HG02870 (cell line): Measurements from ENCODE around the gene SLF2.
"Not testable (repeated sequence)": the region's sequence is repeated elsewhere in the genome, so short reads cannot be mapped to it uniquely, and the experiment has no call there.

Experiments used
- ATAC-seq: cut with Tn5 transposase; IDR thresholded peaks from one replicate; pipeline ENCODE4 v1.9.1; 2021; ENCODE audit warnings: mild to moderate bottlenecking, moderate library complexity; ENCODE audit not compliant: unreplicated experiment

SLF2 gene

GRCh38 chr10:100943508-100943907 is 30.7 kb downstream of the SLF2 start:
- no peak for ATAC-seq

DNA sequence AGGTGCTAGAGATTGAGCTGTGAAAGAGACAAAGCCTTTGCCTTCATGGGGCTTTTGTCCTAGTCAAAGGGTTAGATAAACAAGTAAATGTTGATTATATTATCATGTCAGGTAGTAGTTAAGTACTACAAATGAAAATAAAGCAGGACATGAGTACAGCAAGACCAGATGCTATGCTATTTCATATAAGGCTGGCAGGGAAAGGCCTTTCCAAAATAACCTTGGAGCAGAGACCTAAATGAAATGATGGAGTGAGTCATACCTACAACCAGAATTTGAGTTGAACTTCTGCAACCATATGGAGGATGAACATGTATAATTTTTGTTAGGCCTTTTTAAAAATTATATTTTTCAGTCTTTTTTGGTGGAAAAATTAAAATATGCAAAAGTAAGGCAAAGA is 33.0 kb downstream of the SLF2 start:
- ATAC-seq: no peak

DNA sequence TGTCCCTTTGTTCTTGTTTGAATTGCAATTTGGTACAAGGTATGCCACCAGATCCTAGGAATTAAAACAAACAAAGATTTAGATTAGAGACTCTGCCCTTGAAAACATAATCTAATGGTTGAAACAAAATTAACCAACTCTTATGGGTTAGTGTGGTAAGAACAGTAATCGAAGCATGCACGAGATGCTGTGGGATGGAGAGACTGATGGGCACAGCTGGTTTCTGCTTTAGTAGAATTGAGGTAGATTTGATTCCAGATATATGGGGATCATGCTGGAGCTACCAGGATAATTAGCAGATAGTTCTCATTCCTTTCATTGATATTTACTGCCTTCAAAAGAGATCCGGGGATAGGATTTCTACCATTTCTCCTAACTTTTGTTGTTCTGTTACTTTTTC is 36.2 kb downstream of the SLF2 start:
- ATAC-seq: no peak

DNA sequence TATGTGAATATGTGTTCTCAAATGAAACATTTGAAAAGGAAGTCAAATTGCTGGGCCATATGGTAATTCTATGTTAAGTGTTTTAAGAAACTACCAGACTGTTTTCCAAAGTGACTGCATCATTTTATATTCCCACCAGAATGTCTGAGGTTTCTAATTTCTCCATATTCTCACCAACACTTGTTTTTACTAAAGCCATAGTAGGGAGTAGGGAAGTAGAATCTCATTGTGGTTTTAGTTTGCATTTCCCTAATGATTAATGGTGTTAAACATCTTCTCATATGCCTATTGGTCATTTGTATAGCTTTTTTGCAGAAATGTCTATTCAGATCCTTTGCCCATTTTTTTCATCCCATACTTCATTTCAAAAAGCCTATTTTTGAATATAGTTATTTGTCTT is 47.5 kb downstream of the SLF2 start:
- no peak for ATAC-seq

- ATAC-seq: no peak
Observed at GRCh38 chr10:100962351-100963080, 49.8 kb downstream of the SLF2 start.

GRCh38 chr10:100963826-100964225 is 51.1 kb downstream of the SLF2 start:
- no peak for ATAC-seq

GRCh38 chr10:100965820-100966219 is 53.1 kb downstream of the SLF2 start:
- no peak for ATAC-seq

DNA sequence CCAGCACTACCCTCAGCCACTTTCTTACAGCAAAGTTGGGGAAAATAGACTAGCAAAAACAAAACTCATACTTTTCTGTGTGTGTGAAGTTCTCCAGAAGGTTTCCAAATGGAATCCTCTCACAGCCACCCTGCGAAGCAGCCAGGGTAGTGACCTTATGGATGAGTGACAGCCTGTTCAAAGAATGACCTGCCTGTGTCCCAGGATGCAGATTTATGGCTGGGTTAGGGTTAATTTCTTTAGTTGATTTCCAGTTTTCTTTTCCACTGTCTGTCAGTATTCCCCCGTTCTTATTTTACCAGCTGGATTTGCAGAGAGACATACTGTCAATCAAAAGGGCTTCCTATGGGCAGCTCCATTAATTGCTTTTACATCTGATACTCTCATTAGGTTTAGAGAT is 54.1 kb downstream of the SLF2 start:
- ATAC-seq: no peak

- ATAC-seq: no peak
Observed at GRCh38 chr10:100967332-100967731, 54.6 kb downstream of the SLF2 start.

GRCh38 chr10:100968062-100968736 is 55.4 kb downstream of the SLF2 start:
- ATAC-seq: no peak

DNA sequence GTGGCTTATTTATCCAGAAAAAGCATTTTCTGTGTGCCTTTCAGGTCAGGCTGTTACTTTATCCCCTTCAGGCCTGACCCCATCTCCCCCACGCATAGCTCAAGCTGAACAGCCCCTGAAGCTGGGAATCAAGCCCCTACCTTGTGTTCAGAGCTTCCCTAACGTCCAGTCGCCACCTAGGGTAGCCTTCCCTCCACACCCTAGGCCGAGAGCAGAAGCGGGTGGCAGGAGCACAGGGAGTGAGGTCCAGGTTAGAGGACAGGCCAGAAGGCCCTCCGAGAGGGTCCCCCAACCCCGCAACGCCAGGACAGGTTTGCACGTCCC is 56.1 kb downstream of the SLF2 start:
- ATAC-seq: no peak

GRCh38 chr10:100969187-100970075 is 56.7 kb downstream of the SLF2 start, which contains the start of gene SEMA4G:
Gene SEMA4G (plus strand): TSS chr10:100969504. CDS start chr10:100972913, 3,409 bp downstream.
- no peak for ATAC-seq

- no peak for ATAC-seq
Observed at GRCh38 chr10:100970076-100970913, 57.5 kb downstream of the SLF2 start.

GRCh38 chr10:100970914-100971811 is 58.4 kb downstream of the SLF2 start:
- ATAC-seq: no peak

DNA sequence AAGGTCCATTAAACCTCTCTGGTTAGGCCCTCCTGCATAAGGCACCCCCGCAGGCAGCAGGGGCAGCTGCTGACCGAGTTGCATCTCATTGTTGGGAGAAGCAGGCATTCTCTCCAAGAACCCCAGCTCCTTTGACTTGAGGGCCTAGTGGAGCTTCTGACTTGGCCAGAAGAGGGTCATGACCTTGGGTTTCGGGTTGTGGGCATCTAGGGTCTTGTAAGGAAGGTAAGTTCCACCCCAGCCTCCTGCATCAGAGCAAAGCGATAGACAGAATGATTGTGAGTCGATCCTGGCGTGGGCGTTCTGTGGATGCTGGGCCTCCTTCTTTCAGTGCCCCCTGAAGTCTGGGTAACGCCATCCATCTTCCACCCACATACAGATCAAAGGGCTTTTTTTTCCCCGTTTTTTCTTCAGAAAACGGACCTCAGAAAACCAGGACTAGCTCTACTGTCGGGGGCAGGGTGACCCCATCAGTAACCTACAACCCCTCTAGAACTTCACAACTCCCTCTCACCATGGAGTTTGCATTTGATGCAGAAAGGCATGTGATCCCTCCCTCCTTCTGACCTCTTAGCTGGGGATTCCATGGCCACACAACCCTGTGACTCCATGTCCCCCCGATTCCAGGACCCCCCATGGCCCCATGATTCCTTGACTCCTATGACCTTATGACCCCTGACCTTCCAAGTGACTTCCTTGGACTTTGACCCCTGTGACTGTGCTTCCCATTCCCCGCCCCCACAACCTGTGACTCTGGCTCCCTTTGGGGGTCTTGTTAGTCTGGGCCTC is 59.5 kb downstream of the SLF2 start:
- ATAC-seq: no peak

- ATAC-seq: no peak
Observed at GRCh38 chr10:100972904-100973535, 60.3 kb downstream of the SLF2 start.

GRCh38 chr10:100975397-100975796 is 62.6 kb downstream of the SLF2 start:
- ATAC-seq: not testable (repeated sequence)

- no peak for ATAC-seq
Observed at GRCh38 chr10:100976906-100977305, 64.1 kb downstream of the SLF2 start.
